ENCODE results near the gene GABPB1.
"Not testable (repeated sequence)": the region's sequence is repeated elsewhere in the genome, so short reads cannot be mapped to it uniquely, and the experiment has no call there.

- not testable (repeated sequence) for TF ChIP-seq CTCF (IDR thresholded peaks at IDR 0.05; ENCODE audit: borderline replicate concordance, extremely low read depth, low read length, poor library complexity, severe bottlenecking); EZH2 (IDR thresholded peaks at IDR 0.05; ENCODE audit: borderline replicate concordance, low read depth, low read length, severe bottlenecking)
Observed at GRCh38 chr15:50379413-50379812, 24.4 kb upstream of the GABPB1 start.
